GM12878 (cell line): Measurements from ENCODE around the gene KLHL18. TPM values are rescaled to one million over a fixed set of nuclear protein-coding genes. Genes with fewer than 3 reads are reported as not detected.

Experiments used
- BHLHE40 ChIP-seq, 2 experiments: fragments of 450-650 bp in 1 of 2; IDR thresholded peaks; 2 replicates each; pipeline ENCODE4 v1.6.1; 2011 to 2017; ENCODE audit warnings: low read depth in 2 of 2, borderline replicate concordance in 1 of 2, improper control_type of control experiment in 1 of 2, low read length in 1 of 2, mild to moderate bottlenecking in 1 of 2
- CHD2 ChIP-seq: IDR thresholded peaks from 2 replicates; pipeline ENCODE4 v1.6.1; 2011; ENCODE audit warnings: low read depth, low read length, improper control_type of control experiment, borderline replicate concordance
- DPF2 ChIP-seq: fragments of 450-650 bp; IDR thresholded peaks from 2 replicates; pipeline ENCODE4 v1.6.1; 2017; ENCODE audit warnings: mild to moderate bottlenecking
- GABPA ChIP-seq: IDR thresholded peaks from 2 replicates; pipeline ENCODE4 v1.6.1; 2014; ENCODE audit warnings: antibody characterized with exemption, low read depth, mild to moderate bottlenecking, inconsistent platforms
- GATAD2B ChIP-seq: fragments of 450-650 bp; conservative IDR thresholded peaks from 2 replicates; pipeline ENCODE4 v1.6.1; 2017; ENCODE audit warnings: low read depth, mild to moderate bottlenecking, moderate library complexity
- IKZF2 ChIP-seq, 2 experiments: fragments of 450-650 bp; IDR thresholded peaks; 2 replicates each; pipeline ENCODE4 v1.6.1; 2017; ENCODE audit warnings: mild to moderate bottlenecking in 2 of 2, moderate library complexity in 2 of 2
- MEF2A ChIP-seq: IDR thresholded peaks from 2 replicates; pipeline ENCODE4 v1.6.1; 2011; ENCODE audit warnings: low read depth, mild to moderate bottlenecking, low read length, moderate library complexity; ENCODE audit not compliant: insufficient read depth
- MEF2B ChIP-seq: fragments of 450-650 bp; IDR thresholded peaks from 2 replicates; pipeline ENCODE4 v1.6.1; 2018; ENCODE audit warnings: mild to moderate bottlenecking, moderate library complexity; ENCODE audit not compliant: partially characterized antibody, poor library complexity, severe bottlenecking
- MXI1 ChIP-seq: fragments of 150-350 bp; IDR thresholded peaks from 2 replicates; pipeline ENCODE4 v1.6.1; 2011; ENCODE audit warnings: low read depth, mild to moderate bottlenecking, inconsistent platforms, low read length, improper control_type of control experiment
- NR2C1 ChIP-seq: fragments of 450-650 bp; IDR thresholded peaks from 2 replicates; pipeline ENCODE4 v1.6.1; 2017; ENCODE audit warnings: antibody characterized with exemption, mild to moderate bottlenecking, moderate library complexity
- RAD51 ChIP-seq: fragments of 450-650 bp; IDR thresholded peaks from 2 replicates; pipeline ENCODE4 v1.6.1; 2016; ENCODE audit warnings: moderate library complexity, mild to moderate bottlenecking, inconsistent platforms
- SIX5 ChIP-seq: IDR thresholded peaks from 2 replicates; pipeline ENCODE4 v1.6.1; 2011; ENCODE audit warnings: mild to moderate bottlenecking, low read depth, low read length, moderate library complexity; ENCODE audit not compliant: severe bottlenecking
- SMARCA5 ChIP-seq: fragments of 450-650 bp; IDR thresholded peaks from 2 replicates; pipeline ENCODE4 v1.6.1; 2017; ENCODE audit warnings: mild to moderate bottlenecking
- ZNF217 ChIP-seq: fragments of 450-650 bp; IDR thresholded peaks from 2 replicates; pipeline ENCODE4 v1.6.1; 2017; ENCODE audit warnings: antibody characterized with exemption, mild to moderate bottlenecking
- polyA plus RNA-seq, 11 experiments: library from polyadenylated mRNA; depleted of rRNA in 4 of 11; unstranded in 6 of 11; stranded (reverse) in 5 of 11; fragments of >200 nt; fragmentation: Nextera tagmentation in 4 of 11; fragmentation: Illumina TruSeq in 1 of 11; extraction: Ambion mirVana in 4 of 11; extraction: Trizol in 1 of 11; gene quantifications; 1 replicate in 1 of 11; 2 replicates in 10 of 11; pipeline versions ENCODE4 v1.2.1 to v1.2.3, GENCODE V29; 2011 to 2016; ENCODE audit warnings: inconsistent platforms in 2 of 11, missing spikeins in 2 of 11, low read depth in 1 of 11
- total RNA-seq, 4 experiments: library from RNA; depleted of rRNA in 3 of 4; stranded (reverse); fragments of >200 nt in 3 of 4; fragmentation: Illumina TruSeq in 1 of 4; extraction: Trizol in 1 of 4; gene quantifications; 2 replicates each; pipeline versions ENCODE4 v1.2.1 to v1.2.3, GENCODE V29; 2013 to 2021
- TF ChIP-seq, protein P1 (sequence below): fragments of 450-650 bp; IDR thresholded peaks from 2 replicates; pipeline ENCODE4 v1.6.1; 2017; ENCODE audit warnings: mild to moderate bottlenecking, moderate library complexity
- TF ChIP-seq, protein P2 (sequence below): IDR thresholded peaks from 2 replicates; pipeline ENCODE4 v1.6.1; 2012; ENCODE audit warnings: low read depth, low read length, improper control_type of control experiment
- TF ChIP-seq, protein P3 (sequence below): fragments of 450-650 bp; IDR thresholded peaks from 2 replicates; pipeline ENCODE4 v1.6.1; 2017; ENCODE audit warnings: low read depth, mild to moderate bottlenecking, moderate library complexity
- TF ChIP-seq, protein P4 (sequence below): fragments of 450-650 bp; IDR thresholded peaks from 2 replicates; pipeline ENCODE4 v1.6.1; 2016; ENCODE audit warnings: mild to moderate bottlenecking, moderate library complexity, borderline replicate concordance

Gene KLHL18
- total and polyA plus RNA-seq, 10 of the 15 experiments (the other 5 are each of a cell fraction or from before 2014, with no cell fraction given) = 24.0 to 69.8 (median 51.7) TPM

DNA sequence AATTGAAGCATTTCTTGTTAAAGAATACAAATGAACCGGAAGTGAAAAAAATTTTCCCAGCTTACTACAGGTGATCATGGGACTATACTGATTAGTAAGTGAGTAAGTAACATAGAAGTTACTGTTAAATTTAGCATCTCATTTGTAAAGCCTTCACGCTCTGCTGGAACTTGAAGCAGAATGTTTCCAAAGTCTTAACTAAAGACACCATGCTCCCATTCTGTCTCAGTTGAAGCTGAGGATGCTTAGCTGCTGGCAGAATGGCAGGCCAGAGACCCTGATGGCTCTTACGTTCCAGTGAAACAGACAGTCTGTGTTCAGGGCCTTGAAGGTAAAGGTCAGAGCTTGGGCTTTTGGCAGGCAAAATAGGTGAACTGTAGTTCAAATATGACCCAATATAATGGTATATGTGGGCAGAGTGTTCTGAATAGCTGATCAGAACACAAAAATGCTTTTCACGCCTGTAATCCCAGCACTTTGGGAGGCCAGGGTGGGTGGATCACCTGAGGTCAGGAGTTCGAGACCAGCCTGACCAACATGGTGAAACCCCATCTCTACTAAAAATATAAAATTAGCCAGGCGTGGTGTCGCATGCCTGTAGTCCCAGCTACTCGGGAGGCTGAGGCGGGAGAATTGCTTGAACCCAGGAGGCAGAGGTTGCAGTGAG, 9.1 kb downstream of the KLHL18 start (continued):
- TF ChIP-seq, protein P1, sequence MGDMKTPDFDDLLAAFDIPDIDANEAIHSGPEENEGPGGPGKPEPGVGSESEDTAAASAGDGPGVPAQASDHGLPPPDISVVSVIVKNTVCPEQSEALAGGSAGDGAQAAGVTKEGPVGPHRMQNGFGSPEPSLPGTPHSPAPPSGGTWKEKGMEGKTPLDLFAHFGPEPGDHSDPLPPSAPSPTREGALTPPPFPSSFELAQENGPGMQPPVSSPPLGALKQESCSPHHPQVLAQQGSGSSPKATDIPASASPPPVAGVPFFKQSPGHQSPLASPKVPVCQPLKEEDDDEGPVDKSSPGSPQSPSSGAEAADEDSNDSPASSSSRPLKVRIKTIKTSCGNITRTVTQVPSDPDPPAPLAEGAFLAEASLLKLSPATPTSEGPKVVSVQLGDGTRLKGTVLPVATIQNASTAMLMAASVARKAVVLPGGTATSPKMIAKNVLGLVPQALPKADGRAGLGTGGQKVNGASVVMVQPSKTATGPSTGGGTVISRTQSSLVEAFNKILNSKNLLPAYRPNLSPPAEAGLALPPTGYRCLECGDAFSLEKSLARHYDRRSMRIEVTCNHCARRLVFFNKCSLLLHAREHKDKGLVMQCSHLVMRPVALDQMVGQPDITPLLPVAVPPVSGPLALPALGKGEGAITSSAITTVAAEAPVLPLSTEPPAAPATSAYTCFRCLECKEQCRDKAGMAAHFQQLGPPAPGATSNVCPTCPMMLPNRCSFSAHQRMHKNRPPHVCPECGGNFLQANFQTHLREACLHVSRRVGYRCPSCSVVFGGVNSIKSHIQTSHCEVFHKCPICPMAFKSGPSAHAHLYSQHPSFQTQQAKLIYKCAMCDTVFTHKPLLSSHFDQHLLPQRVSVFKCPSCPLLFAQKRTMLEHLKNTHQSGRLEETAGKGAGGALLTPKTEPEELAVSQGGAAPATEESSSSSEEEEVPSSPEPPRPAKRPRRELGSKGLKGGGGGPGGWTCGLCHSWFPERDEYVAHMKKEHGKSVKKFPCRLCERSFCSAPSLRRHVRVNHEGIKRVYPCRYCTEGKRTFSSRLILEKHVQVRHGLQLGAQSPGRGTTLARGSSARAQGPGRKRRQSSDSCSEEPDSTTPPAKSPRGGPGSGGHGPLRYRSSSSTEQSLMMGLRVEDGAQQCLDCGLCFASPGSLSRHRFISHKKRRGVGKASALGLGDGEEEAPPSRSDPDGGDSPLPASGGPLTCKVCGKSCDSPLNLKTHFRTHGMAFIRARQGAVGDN = peak; percentile 95
- TF ChIP-seq DPF2 (peak; percentile 52; the same call in 1 of the 2 replicates), ZNF217 (0 out of 2 replicates have a peak, but pooled peaks have one; percentile 9), SIX5 (peak; percentile 12), GABPA (peak; percentile 55; the same call in 1 of the 2 replicates), CHD2 (peak; percentile 22; the same call in 1 of the 2 replicates), GATAD2B (peak; percentile 47; the same call in 1 of the 2 replicates), RAD51 (peak; percentile 63), NR2C1 (peak; percentile 88), IKZF2 (IDR thresholded peaks at IDR 0.05) (peak; percentile 21 to 50; a peak in 2 of 4 replicates), MXI1 (peak; percentile 32; the same call in 1 of the 2 replicates), SMARCA5 (0 out of 2 replicates have a peak, but pooled peaks have one; percentile 34), MEF2B (peak; percentile 69), MEF2A (peak; percentile 51; the same call in 1 of the 2 replicates), BHLHE40 (IDR thresholded peaks at IDR 0.05; ENCODE audit: borderline replicate concordance in 1 of 2, low read depth in 2 of 2, low read length in 1 of 2) (peak in 1 of 2 experiments; percentile 61; a peak in 1 of 4 replicates)
- TF ChIP-seq, protein P2, sequence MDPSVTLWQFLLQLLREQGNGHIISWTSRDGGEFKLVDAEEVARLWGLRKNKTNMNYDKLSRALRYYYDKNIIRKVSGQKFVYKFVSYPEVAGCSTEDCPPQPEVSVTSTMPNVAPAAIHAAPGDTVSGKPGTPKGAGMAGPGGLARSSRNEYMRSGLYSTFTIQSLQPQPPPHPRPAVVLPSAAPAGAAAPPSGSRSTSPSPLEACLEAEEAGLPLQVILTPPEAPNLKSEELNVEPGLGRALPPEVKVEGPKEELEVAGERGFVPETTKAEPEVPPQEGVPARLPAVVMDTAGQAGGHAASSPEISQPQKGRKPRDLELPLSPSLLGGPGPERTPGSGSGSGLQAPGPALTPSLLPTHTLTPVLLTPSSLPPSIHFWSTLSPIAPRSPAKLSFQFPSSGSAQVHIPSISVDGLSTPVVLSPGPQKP = peak; percentile 67; the same call in 1 of the 2 replicates
- TF ChIP-seq, protein P3, sequence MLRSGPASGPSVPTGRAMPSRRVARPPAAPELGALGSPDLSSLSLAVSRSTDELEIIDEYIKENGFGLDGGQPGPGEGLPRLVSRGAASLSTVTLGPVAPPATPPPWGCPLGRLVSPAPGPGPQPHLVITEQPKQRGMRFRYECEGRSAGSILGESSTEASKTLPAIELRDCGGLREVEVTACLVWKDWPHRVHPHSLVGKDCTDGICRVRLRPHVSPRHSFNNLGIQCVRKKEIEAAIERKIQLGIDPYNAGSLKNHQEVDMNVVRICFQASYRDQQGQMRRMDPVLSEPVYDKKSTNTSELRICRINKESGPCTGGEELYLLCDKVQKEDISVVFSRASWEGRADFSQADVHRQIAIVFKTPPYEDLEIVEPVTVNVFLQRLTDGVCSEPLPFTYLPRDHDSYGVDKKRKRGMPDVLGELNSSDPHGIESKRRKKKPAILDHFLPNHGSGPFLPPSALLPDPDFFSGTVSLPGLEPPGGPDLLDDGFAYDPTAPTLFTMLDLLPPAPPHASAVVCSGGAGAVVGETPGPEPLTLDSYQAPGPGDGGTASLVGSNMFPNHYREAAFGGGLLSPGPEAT = peak; percentile 59; the same call in 1 of the 2 replicates
- TF ChIP-seq, protein P4, sequence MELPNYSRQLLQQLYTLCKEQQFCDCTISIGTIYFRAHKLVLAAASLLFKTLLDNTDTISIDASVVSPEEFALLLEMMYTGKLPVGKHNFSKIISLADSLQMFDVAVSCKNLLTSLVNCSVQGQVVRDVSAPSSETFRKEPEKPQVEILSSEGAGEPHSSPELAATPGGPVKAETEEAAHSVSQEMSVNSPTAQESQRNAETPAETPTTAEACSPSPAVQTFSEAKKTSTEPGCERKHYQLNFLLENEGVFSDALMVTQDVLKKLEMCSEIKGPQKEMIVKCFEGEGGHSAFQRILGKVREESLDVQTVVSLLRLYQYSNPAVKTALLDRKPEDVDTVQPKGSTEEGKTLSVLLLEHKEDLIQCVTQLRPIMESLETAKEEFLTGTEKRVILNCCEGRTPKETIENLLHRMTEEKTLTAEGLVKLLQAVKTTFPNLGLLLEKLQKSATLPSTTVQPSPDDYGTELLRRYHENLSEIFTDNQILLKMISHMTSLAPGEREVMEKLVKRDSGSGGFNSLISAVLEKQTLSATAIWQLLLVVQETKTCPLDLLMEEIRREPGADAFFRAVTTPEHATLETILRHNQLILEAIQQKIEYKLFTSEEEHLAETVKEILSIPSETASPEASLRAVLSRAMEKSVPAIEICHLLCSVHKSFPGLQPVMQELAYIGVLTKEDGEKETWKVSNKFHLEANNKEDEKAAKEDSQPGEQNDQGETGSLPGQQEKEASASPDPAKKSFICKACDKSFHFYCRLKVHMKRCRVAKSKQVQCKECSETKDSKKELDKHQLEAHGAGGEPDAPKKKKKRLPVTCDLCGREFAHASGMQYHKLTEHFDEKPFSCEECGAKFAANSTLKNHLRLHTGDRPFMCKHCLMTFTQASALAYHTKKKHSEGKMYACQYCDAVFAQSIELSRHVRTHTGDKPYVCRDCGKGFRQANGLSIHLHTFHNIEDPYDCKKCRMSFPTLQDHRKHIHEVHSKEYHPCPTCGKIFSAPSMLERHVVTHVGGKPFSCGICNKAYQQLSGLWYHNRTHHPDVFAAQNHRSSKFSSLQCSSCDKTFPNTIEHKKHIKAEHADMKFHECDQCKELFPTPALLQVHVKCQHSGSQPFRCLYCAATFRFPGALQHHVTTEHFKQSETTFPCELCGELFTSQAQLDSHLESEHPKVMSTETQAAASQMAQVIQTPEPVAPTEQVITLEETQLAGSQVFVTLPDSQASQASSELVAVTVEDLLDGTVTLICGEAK = peak; percentile 62; the same call in 1 of the 2 replicates
